AG20443 (cell line): ENCODE results near the gene MYBPC2.
"Not testable (repeated sequence)": the region's sequence is repeated elsewhere in the genome, so short reads cannot be mapped to it uniquely, and the experiment has no call there.

ENCODE experiments used
- DNase-seq: peaks from one replicate; pipeline ENCODE4 v3.0.0; 2012; ENCODE audit warnings: low spot score, mixed read lengths

The MYBPC2 gene

GRCh38 chr19:50459638-50460037 is 26.9 kb downstream of the MYBPC2 start:
- no peak for DNase-seq

- peak; percentile 40 for DNase-seq
Observed at GRCh38 chr19:50460161-50460765, 27.6 kb downstream of the MYBPC2 start.

GRCh38 chr19:50461066-50461875 is 28.6 kb downstream of the MYBPC2 start:
- peak; percentile 92 for DNase-seq

GRCh38 chr19:50462970-50463369 is 30.3 kb downstream of the MYBPC2 start:
- DNase-seq, result no peak

GRCh38 chr19:50464348-50464747 is 31.7 kb downstream of the MYBPC2 start:
- DNase-seq, result no peak

- no peak for DNase-seq
Observed at GRCh38 chr19:50465000-50465399, 32.3 kb downstream of the MYBPC2 start.

- DNase-seq, result peak; percentile 59
Observed at GRCh38 chr19:50465986-50466705, 33.5 kb downstream of the MYBPC2 start.

- DNase-seq, result no peak
Observed at GRCh38 chr19:50466706-50467039, 34.0 kb downstream of the MYBPC2 start.

GRCh38 chr19:50467566-50467965 is 34.9 kb downstream of the MYBPC2 start:
- no peak for DNase-seq

GRCh38 chr19:50468818-50469217 is 36.1 kb downstream of the MYBPC2 start:
- no peak for DNase-seq

GRCh38 chr19:50473336-50473735 is 40.6 kb downstream of the MYBPC2 start:
- DNase-seq, result not testable (repeated sequence)

- no peak for DNase-seq
Observed at GRCh38 chr19:50475101-50475568, 42.4 kb downstream of the MYBPC2 start.

- no peak for DNase-seq
Observed at GRCh38 chr19:50475736-50476223, 43.1 kb downstream of the MYBPC2 start.

GRCh38 chr19:50476224-50476906 is 43.7 kb downstream of the MYBPC2 start, which contains the start of the genes EMC10 and GARIN5A:
Gene EMC10 (plus strand): TSS chr19:50476507. CDS start chr19:50476545, 38 bp downstream.
Gene GARIN5A (minus strand): TSS chr19:50476848. CDS start chr19:50476388, 460 bp downstream.
- DNase-seq, result peak; percentile 100

- no peak for DNase-seq
Observed at GRCh38 chr19:50476907-50477238, 44.2 kb downstream of the MYBPC2 start.

GRCh38 chr19:50477751-50478515 is 45.2 kb downstream of the MYBPC2 start:
- no peak for DNase-seq

- peak; percentile 60 for DNase-seq
Observed at GRCh38 chr19:50478901-50479715, 46.4 kb downstream of the MYBPC2 start.

- DNase-seq, result no peak
Observed at GRCh38 chr19:50479761-50480251, 47.1 kb downstream of the MYBPC2 start.

GRCh38 chr19:50480281-50481111 is 47.8 kb downstream of the MYBPC2 start:
- DNase-seq, result no peak
